UCSD-AML1 (cell line): Measurements from ENCODE around the gene TMC8.
"Not testable (repeated sequence)": the region's sequence is repeated elsewhere in the genome, so short reads cannot be mapped to it uniquely, and the experiment has no call there.

Experiments used
- DNase-seq: peaks from one replicate; lab custom pipeline; 2025; ENCODE audit not compliant: unreplicated experiment; lab: John Stamatoyannopoulos, UW

TMC8 gene, protein sequence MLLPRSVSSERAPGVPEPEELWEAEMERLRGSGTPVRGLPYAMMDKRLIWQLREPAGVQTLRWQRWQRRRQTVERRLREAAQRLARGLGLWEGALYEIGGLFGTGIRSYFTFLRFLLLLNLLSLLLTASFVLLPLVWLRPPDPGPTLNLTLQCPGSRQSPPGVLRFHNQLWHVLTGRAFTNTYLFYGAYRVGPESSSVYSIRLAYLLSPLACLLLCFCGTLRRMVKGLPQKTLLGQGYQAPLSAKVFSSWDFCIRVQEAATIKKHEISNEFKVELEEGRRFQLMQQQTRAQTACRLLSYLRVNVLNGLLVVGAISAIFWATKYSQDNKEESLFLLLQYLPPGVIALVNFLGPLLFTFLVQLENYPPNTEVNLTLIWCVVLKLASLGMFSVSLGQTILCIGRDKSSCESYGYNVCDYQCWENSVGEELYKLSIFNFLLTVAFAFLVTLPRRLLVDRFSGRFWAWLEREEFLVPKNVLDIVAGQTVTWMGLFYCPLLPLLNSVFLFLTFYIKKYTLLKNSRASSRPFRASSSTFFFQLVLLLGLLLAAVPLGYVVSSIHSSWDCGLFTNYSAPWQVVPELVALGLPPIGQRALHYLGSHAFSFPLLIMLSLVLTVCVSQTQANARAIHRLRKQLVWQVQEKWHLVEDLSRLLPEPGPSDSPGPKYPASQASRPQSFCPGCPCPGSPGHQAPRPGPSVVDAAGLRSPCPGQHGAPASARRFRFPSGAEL

DNA sequence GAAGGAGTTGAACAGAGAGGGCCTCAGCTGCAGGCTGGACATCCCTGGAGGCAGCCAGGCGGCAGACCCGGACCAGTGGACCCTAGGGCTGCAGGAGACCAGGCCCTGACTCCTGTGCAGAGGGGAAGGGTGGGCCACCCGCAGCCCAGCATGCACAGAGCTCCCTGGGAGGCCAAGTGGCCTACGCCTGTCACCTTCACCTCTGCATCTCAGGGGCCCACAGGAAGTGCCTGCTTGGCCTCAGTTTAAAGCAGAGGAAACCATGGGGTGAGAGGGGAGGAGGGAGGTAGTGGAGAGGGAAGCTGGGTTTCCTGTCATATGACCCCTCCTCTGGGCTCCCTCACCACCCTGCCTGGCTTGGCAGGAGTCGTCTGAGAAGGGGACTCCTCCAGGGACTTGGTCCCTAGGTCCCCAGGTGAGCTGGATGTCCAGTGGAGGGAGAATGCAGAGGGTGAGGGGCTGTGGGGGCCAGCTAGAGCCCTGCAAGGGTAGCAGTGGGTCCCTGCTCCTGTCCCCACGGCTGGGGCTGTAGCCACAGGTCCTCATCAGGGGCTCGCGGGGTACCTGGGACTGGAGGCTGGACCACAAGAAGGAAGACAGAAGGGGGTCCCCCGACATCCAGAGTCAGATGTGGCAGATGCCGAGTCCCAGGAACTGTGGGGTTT lies at the start of gene TMC8:
TSS of gene TMC8 (plus strand) at position 335 of the 665 bp plus-strand sequence. CDS start 818 bp downstream, outside the sequence.
- peak; percentile 86 for DNase-seq

DNA sequence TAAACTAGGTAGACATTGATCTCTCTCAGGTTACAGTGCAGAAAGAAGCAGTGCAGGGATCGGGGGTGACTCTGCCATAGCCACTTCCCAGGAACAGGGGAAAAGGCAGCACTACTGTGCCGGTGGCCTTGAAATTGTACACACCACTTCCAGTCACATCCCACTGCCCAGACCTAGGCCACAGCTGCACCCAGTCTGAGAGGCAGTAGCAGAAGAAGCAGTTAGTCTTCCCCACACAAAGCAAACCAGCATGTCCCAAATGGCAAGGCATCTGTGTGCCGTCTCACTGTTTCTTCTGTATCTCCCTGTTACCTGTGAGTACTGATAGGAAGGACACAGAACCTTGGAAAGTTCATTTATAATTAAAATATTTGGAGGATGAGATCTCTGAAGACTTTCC lies 49.0 kb upstream of the TMC8 start:
- DNase-seq, result no peak

DNA sequence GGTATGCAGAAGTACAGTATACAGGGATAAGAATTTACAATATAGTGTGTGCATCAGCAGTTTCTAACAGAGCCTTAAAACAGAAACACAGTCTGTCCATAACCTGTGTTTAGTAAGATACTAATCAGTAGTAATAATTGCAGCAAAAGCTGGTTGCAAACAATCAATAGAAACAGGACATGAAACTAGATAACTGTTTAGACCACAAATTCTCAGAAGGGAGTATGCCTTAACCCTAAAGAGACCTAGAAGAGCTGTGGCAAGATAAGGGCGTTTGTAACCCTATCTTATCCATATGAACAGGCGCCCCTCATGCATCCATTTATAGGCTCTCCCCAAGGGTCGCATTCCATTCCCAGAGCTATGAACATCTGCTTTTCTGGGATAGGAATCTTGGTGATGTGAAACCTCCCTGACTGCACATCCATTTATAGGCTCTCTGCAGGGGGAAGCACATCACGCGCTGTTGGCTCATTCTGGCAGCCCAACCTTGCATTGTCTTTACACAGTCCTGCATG lies 48.2 kb upstream of the TMC8 start:
- not testable (repeated sequence) for DNase-seq

DNA sequence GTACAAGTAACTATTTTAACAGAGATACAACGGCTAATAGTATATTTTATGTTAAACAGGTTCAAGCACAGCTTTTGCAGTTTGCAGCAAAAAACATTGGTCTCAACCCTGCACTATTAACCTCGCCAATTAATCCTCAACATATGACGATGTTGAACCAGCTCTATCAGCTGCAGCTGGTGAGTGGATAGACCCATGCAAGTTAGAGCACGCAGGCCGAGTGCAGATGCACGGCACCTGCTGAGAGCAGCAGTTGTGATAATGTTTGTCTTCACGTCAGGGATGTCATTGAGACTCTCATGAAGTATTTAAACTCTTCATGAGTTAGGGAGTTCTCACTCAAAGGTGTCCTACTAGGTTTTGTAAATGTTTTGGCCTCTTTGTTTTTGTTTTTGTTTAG lies 47.6 kb upstream of the TMC8 start:
- no peak for DNase-seq

DNA sequence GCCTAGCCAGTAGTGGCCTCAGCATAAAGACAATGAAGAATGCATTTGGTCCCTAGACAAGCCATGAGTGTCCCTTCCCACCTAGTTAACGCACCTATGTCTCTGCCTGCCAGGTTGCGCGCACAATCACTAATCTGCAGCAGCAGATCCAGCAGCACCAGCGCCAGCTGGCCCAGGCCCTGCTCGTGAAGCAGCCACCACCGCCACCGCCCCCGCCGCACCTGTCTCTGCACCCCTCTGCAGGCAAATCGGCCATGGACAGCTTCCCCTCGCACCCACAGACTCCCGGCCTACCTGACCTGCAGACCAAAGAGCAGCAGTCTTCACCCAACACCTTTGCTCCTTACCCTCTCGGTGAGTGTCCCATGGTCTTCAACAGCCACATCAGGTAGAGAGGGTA lies 43.8 kb upstream of the TMC8 start:
- DNase-seq, result no peak

DNA sequence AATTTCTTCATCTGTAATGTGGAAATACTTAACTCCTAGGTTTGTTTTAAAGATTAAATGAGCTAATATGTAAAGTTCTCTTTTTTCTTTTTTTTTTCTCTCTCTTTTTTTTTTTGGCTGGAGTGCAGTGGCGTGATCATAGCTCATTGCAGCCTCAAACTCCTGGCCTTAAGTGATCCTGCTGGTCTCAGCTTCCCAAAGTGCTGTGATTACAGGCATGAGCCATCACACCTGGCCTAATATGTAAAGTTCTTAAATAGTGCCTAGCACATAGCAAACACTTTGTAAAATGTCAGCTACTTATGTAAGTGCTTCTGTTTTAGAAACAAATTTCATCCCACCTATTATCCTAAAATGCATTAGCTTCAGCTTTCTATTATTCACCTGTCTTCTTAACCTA lies 42.0 kb upstream of the TMC8 start:
- no peak for DNase-seq

DNA sequence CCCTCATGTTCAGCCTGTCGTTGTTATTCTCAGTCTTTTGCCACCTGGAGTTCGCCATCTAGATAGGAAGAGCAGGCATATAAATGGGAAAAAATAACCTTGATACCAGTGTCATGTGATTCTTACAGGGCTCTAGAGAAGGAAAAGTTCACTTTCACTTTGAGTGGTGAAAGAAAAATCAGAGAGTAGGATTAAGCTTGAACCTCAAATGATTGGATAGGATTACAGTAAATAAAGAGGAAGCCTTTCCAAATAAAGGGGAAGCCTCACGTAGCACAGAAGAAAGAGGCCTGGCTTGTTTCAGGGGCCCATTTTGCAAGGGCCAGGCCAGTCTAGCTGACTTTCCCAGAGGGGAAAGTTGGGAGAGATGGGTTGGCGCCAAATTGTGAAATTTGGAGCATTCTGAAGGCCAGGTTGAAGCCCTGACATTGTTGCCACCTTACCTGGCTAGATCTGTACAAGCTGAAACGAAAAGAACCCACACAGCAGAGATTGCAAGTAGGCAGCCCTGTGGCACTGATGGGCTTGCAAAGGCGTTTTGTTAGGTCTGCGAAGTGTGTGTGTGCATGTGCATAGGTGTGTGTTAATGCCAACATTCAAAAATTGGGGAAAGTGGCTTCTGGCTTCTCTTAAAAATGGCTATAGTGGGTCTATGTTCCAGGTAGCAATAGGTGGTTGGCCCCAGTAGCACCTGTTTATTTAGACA lies 40.8 kb upstream of the TMC8 start:
- DNase-seq, result no peak

DNA sequence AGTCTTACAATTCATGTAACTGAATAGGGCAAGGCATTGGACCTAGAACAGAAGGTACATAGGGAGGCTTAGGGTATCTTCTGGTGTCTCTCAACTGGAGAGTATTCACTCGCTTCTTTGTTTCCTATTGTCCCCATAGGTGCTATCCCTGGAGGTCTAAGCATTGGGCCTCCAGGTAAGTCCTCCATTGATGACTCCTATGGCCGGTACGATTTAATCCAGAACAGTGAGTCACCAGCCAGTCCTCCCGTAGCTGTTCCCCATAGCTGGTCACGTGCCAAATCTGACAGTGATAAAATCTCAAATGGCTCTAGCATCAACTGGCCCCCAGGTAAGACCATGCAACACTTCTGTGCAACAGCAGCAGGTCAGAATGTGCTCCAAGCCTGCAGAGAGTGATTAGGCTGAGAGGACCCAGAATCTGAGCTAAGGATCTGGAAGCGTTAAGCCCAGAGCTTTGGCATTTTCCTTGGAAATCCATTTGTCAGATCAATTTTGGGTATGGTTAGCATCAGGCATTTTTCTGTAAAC lies 37.7 kb upstream of the TMC8 start:
- DNase-seq, result no peak

DNA sequence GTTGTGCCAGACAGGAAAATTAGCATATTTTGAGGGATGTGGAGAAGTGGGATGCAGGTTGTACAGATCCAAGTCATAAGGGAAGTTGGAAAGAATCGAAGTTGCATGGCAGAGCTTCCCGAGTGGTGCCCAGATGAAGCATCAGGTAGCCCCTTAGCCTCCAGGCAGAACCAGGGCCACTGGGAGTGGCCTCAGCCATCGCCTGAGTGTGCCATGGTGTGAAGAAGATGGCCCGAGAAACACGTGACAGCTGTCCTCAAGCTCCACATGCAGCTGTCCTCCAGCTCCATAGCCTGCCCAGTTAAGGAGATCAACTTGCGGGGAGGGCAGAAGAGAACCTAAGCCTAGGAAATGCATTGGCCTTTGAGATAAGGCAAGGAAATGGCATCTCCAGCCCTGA lies 35.5 kb upstream of the TMC8 start:
- no peak for DNase-seq

DNA sequence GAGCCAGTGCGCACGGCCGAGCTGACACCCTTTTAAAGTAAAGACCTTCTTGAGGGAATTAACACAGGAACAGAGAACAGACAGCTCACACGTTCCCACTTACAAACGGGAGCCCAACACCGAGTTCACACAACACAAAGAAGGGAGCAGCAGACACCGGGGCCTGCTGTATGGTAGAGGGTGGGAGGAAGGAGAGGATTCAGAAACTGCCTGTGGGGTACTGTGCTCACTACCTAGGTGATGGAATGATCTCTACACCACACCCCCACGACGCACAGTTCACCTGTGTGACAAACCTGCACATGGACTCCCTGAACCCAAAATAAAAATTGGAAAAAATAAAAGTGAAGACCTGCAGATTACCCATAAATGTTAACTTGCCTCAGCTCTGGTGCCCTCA lies 34.5 kb upstream of the TMC8 start:
- no peak for DNase-seq

DNA sequence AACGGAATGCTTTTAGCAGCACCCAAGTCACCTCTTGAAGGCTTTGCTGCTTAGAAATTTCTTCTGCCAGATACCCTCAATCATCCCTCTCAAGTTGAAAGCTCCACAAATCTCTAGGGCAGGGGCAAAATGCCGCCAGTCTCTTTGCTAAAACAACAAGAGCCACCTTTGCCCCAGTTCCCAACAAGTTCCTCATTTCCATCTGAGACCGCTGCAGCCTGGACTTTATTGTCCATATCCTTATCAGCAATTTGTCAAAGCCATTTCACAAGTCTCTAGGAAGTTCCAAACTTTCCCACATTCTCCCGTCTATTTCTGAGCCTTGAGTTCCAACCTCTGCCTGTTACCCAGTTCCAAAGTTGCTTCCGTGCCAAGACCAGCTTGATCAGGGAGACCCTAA lies 29.5 kb upstream of the TMC8 start:
- DNase-seq, result no peak

DNA sequence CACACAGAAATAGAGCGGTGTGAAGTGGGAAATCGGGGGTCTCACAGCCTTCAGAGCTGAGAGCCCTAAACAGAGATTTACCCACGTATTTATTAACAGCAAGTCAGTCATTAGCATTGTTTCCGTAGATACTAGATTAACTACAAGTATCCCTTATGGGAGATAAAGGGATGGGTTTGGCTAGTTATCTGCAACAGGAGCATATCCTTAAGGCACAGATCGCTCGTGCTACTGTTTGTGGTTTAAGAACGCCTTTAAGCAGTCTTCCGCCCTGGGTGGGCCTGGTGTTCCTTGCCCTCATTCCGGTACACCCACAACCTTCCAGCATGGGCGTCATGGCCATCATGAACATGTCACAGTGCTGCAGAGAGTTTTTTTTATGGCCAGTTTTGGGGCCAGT lies 29.0 kb upstream of the TMC8 start:
- DNase-seq, result no peak

DNA sequence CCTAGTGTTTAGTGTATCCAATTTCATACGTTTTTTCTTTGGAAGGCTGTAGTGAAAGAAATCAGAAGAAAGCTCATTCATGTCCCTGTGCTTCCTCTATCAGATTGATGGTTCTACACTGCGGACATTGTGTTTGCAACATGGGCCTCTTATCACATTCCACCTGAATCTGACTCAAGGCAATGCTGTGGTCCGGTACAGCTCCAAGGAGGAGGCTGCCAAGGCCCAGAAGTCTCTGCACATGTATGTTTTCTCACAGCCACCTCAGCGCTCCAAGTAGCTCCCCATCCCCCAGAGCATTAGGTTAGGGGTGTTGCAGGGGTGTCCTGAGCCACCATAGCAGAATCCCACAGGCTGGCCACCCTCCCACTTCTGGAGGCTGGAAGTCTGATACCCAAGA lies 27.3 kb upstream of the TMC8 start:
- DNase-seq, result no peak

DNA sequence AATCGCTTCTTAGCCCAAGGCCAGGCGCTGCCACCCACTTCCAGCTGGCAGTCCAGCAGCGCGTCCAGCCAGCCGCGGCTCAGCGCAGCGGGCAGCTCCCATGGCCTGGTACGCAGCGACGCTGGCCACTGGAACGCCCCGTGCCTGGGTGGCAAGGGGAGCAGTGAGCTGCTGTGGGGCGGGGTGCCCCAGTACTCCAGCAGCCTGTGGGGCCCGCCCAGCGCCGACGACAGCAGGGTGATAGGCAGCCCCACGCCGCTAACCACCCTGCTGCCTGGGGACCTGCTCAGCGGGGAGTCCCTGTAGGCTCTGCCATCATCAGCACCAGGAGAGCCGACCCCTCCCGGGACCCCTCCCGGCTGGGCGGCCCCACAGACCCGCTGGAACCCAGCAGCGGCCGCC lies 26.0 kb upstream of the TMC8 start:
- DNase-seq, result no peak

DNA sequence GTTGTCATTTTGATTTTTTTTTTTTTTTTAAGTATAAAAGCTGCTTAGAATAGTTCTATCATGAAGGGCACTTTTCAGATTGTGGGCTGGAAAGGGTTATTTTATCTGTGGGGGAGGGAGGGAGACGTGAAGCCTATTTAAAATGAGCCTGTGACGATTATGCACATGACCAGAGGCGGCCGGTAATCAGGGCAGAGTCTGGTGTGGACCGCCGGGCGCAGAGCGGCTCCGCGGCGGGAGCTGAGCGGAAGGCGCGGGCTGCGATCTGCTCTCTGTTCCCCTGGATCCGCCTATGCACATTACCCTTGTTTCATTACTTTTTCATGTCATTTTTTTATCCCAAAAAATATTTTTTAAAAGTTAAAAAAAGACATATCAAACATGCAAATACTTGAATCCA lies 25.5 kb upstream of the TMC8 start:
- no peak for DNase-seq

DNA sequence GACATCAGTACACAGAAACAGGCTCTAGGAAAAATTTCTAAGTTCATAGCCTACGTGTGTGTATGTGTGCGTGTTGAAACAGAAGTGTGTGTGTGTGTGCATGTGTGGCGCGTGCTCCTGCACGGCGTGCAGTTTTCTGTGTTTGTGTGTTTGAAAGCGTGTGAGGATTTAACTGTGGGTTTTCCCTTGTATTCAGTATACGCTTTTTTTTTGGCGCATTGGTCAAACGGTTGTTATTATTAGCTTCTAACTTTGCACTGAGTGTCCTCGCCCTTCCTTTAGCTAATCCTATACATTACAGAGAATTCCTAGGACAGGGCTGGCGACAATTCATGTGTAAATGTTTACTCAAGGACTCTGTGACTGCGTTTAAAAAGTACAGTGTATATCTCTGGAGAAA lies 25.0 kb upstream of the TMC8 start:
- DNase-seq, result no peak

DNA sequence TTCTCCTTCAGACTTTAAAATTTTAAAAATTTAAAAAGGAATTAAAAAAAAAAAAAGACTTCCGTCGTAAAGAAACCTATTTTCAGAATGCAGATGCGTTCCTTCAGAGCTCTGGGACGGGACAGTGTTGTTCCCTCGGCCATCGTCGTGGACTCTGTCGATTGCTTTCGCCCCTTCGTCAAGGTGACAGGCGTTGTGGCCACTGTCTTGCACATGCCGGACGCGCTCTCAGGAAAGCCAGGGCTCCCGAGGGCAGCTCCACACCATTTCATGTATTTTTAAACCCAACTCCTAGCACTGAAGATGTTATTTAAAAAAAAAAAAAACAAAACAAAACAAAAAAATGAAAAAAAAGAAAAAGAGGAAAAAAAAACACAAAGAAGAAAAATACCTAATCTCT lies 24.4 kb upstream of the TMC8 start:
- no peak for DNase-seq

DNA sequence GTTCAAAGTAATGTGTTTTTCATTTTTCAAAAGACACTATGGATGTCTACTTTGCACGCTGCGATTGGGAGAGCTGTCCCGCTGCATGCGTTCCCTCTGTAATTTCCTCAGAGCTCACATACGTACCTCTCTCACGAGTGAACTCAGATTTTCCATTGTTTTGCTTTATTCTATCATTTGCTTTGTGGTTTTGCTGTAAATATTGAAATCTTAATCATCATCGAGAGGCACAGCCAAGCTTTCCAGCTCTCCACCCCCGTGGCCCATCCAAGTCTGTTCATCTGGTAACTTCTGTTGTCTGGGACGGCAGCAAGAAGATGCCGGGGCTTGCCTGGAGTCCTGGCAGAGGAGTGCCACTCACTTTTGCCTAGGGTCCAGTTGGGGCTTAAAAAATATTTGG lies 23.1 kb upstream of the TMC8 start:
- DNase-seq, result no peak

DNA sequence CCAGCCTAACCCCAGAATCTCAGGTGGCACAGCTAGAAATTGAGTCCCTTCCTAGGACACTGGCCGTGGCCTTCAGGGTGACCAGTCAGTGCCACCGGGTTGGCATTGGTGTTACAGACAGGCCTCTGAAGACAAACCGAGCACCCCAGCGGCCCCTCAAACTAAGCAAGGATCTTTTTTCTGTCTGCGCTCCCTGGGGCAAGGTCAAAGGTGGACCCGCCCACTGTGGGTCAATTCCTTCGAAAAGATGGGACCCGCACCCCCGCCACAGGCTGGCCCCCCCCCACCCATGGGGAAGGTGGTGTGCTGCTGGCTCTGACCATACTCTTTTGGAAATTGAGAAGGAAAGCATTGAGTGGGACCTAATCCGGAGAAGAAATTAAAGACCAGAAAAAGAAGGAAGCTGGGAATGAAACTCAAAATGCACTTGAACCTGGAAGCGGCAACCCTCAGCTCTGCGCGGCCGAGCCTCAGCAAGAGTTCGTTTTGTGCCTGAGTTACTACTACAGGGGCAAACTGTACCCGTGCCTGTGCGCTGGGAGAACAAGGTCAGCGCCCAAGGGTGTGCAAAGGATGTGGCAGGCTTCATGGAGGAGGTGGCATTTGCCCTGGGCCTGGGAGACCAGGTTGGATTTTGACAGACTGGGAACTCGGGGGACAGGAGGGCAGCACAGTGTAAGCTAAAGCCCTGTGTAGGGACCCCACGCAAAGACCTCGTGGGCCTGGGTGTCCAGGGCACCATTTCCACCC lies 22.4 kb upstream of the TMC8 start:
- no peak for DNase-seq
